PC-3 (cell line): Measurements from ENCODE around the gene FSD1L.

ENCODE experiments used
- EZH2 ChIP-seq: fragments of 300-600 bp; sonication (generic); IDR thresholded peaks from one replicate; pipeline ENCODE4 v1.6.1; 2017; ENCODE audit warnings: antibody characterized with exemption, mild to moderate bottlenecking, low read length; ENCODE audit not compliant: unreplicated experiment
- TF ChIP-seq, protein P1 (sequence below): fragments of 300-600 bp; sonication (generic); conservative IDR thresholded peaks from 2 replicates; pipeline ENCODE4 v1.5.1; 2017; ENCODE audit warnings: antibody characterized with exemption, low read depth, mild to moderate bottlenecking, low read length

DNA sequence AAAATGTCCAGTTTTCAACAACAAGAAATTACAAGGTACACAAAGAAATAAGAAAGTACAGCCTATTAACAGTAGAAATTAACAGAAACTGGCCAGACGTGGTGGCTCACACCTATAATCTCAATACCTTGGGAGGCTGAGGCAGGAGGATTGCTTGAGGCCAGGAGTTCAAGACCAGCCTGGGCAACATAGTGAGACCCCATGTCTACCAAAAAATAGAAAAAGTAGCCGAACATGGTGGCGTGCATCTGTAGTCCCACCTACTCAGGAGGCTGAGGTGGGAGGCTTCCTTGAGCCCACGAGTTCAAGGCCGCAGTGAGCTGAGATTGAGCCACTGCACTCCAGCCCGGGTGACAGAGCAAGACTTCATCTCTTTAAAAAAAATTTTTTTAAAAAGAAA is 41.5 kb upstream of the FSD1L start:
- TF ChIP-seq, protein P1, sequence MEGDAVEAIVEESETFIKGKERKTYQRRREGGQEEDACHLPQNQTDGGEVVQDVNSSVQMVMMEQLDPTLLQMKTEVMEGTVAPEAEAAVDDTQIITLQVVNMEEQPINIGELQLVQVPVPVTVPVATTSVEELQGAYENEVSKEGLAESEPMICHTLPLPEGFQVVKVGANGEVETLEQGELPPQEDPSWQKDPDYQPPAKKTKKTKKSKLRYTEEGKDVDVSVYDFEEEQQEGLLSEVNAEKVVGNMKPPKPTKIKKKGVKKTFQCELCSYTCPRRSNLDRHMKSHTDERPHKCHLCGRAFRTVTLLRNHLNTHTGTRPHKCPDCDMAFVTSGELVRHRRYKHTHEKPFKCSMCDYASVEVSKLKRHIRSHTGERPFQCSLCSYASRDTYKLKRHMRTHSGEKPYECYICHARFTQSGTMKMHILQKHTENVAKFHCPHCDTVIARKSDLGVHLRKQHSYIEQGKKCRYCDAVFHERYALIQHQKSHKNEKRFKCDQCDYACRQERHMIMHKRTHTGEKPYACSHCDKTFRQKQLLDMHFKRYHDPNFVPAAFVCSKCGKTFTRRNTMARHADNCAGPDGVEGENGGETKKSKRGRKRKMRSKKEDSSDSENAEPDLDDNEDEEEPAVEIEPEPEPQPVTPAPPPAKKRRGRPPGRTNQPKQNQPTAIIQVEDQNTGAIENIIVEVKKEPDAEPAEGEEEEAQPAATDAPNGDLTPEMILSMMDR: no peak
- TF ChIP-seq EZH2: no peak
